Lung microvascular endothelial cell (primary cell): ENCODE results near the gene UGCG. TPM values are rescaled to one million over a fixed set of nuclear protein-coding genes. Genes with fewer than 3 reads are reported as not detected.
"Not testable (repeated sequence)": the region's sequence is repeated elsewhere in the genome, so short reads cannot be mapped to it uniquely, and the experiment has no call there.

Source experiments
- DNase-seq, 2 donors: peaks; one replicate each; pipeline versions ENCODE4 v3.0.0 to v3.0.0-alpha.2; 2010; ENCODE audit warnings: low read depth in 2 of 2
- total RNA-seq: library from RNA; depleted of rRNA; stranded (reverse); fragments of >200 nt; gene quantifications from 2 replicates; pipeline ENCODE4 v1.2.1, GENCODE V29; 2014

UGCG gene
- total RNA-seq, 1 donor from 2014 or later = 131 TPM

- no peak for DNase-seq
Observed at GRCh38 chr9:111917980-111918379, 21.4 kb downstream of the UGCG start.

GRCh38 chr9:111919875-111920274 is 23.3 kb downstream of the UGCG start:
- no peak for DNase-seq

- DNase-seq = no peak
Observed at GRCh38 chr9:111920531-111920930, 23.9 kb downstream of the UGCG start.

- no peak for DNase-seq
Observed at GRCh38 chr9:111922324-111923013, 25.9 kb downstream of the UGCG start.

GRCh38 chr9:111924281-111924680 is 27.7 kb downstream of the UGCG start:
- DNase-seq = no peak

- DNase-seq = no peak
Observed at GRCh38 chr9:111925017-111925770, 28.6 kb downstream of the UGCG start.

GRCh38 chr9:111925784-111926183 is 29.2 kb downstream of the UGCG start:
- peak; percentile 29 to 52 for DNase-seq

- DNase-seq = peak; percentile 85 to 95
Observed at GRCh38 chr9:111926421-111926875, 29.8 kb downstream of the UGCG start.

- DNase-seq = no peak
Observed at GRCh38 chr9:111928359-111928720, 31.7 kb downstream of the UGCG start.

- no peak for DNase-seq
Observed at GRCh38 chr9:111934747-111935146, 38.1 kb downstream of the UGCG start.

GRCh38 chr9:111936391-111936790 is 39.8 kb downstream of the UGCG start:
- no peak for DNase-seq

GRCh38 chr9:111937301-111937700 is 40.7 kb downstream of the UGCG start:
- DNase-seq = no peak

- DNase-seq = peak; percentile 34 to 82
Observed at GRCh38 chr9:111937781-111938426, 41.3 kb downstream of the UGCG start.

GRCh38 chr9:111938427-111938800 is 41.8 kb downstream of the UGCG start:
- no peak for DNase-seq

- no peak for DNase-seq
Observed at GRCh38 chr9:111939322-111939721, 42.7 kb downstream of the UGCG start.

GRCh38 chr9:111940697-111941096 is 44.1 kb downstream of the UGCG start:
- DNase-seq = peak in 1 of 2 donors; percentile 36

GRCh38 chr9:111943200-111943599 is 46.6 kb downstream of the UGCG start:
- DNase-seq = no peak

- peak in 1 of 2 donors; percentile 47 for DNase-seq
Observed at GRCh38 chr9:111943746-111944145, 47.1 kb downstream of the UGCG start.

GRCh38 chr9:111944241-111944866 is 47.7 kb downstream of the UGCG start:
- DNase-seq = no peak

- DNase-seq = peak; percentile 42 to 86
Observed at GRCh38 chr9:111945216-111945615, 48.6 kb downstream of the UGCG start.

GRCh38 chr9:111948109-111948508 is 51.5 kb downstream of the UGCG start:
- not testable (repeated sequence) for DNase-seq

GRCh38 chr9:111948951-111949350 is 52.3 kb downstream of the UGCG start:
- peak in 1 of 2 donors; percentile 37 for DNase-seq
